IPS-NIHi7 (cell line): ENCODE data around the gene PRSS22.

ENCODE experiments used
- DNase-seq: peaks from one replicate; pipeline ENCODE4 v3.0.0; 2012; ENCODE audit warnings: mixed read lengths; ENCODE audit errors: extremely low spot score

The PRSS22 gene

DNA sequence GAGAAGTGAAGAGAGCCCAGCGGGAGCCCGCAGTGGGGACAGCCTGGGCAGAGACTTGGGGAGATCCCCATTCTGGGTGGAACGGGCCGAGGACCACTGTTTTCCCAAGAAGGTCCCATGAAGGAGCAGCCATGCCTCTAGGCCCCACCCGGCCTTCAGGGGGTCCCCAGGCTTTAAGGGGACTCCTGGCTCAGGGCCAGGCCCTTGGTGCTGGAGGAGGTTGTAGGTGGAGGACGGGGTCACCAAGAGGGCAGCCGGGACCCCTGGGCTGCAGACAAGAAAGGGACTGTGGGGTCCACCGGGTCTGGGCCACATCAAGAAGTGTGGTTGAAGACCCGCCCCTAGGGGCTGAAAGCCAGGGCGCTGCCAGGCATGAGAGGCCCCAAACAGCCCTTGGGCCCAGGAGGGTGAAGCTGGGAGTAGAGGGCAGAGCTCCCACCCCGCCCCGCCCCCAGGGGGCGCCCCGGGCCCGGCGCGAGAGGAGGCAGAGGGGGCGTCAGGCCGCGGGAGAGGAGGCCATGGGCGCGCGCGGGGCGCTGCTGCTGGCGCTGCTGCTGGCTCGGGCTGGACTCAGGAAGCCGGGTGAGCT, 41.1 kb downstream of the PRSS22 start, which contains the start of gene PRSS21:
PRSS21 (plus strand) TSS at position 487 of the 589 bp plus-strand sequence; CDS start at position 519, 32 bp downstream.
- DNase-seq, result peak; percentile 70

DNA sequence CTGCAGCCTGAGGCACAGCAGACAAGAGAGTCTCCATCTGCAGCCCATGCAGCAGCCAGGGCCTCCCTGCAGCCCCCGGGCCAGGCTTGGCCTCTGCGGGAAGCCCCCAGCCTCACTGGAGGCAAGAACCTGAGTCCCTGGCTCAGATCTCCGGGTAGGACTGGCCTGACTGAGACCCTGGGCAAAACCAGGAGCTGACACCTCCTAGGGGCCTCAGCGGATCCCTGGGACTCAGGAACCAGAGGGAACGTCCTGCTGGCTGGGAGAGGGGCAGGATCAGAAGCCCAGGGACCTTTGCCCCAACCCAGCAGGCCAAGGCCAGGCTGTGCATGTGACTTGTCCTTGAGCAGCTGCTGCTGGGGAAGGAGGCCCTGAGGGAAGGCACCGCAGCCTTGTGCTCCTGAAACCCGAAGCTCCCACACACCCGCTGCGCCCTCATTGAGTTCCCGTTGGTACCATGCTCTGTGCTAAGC, 42.6 kb downstream of the PRSS22 start:
- DNase-seq, result no peak

DNA sequence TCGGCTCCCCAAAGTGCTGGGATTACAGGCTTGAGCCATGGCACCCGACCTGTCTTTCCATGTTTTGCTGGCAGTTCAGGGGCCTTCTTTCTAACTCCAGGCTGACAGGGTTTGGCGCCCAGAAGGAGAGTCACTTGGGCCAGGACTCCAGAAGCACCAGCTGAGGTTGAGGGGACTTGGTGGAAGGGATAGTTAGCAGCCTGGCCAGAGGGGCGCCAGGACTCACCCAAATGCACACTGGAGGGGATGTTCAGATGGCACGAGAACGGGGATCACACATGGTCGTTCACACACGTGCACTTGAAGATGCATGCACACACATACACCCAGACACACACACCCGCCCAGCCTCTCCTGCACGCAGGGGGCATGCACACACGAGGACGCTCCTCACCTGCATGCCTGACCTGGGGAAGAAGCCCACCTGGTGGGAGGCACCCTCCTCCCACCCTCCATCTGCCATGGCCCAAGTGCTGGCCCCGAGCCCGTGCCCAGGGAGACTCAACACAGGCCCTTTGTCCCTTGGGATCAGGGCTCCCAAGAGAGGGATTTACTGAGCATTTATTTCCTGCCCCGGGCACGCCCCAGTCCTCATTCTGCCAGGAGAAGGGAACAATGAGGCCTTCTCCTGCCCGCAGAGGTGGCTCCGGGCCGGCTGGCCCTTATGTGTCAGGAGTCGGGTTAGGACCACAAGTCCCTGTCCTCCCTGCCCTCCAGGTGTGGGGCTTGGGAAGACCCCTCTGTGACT, 43.2 kb downstream of the PRSS22 start:
- no peak for DNase-seq

DNA sequence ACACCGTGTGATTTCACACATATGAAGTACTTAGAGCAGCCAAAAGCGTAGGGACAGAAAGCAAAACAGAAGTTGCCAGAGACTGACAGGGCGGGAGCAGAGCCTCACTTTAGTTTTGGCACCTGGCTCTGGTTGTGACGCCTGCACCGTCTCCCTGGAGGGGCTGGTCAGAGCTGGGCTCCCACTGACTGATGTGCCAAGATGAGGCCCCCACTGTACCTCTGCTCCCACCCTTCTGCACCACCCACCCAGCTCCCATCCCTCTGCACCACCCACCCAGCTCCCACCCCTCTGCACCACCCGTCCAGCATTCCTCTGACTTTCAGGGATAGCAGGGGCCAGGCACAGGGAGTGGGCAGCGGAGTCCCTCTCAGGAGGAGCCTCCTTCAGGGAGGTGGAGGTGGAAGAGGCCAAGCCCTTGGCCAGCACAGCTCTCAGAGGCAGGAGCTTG, 44.2 kb downstream of the PRSS22 start:
- no peak for DNase-seq

DNA sequence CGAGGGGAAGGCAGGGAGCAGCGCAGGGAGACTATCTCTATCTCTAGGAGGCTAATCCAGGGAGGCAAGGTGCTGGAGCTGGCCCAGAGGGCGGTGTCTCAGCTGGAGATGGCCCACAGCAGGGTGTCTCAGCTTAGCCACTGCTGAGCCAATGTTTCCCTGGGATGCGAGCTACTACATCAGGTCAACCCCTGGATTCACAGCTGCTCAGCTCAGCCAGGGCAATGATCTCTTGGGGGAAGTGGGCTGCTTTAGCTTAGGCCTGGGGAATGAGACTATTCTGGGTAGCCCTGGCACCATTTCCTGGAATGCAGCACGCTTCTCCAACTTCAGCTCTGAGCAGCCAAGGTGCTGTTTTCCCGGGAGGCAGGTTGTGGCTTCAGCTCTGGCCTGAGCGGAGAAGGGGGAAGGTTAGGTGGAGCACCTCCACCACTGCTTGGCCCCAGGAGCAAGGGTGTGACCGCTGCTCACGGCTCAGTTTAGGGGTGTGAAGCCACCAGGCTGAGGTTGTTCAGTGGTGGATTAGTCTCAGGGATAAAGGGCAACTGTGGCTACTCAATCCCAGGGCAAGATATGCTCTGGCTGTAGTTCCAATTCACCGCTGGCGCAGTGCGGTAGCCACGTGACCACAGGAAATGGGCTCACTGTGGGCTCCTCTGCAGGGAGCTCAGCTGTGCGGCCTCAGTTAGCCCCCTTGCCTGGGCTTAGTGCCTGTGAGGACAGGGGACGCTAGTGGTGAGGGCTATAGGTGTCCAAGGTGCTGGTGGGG, 46.1 kb downstream of the PRSS22 start:
- DNase-seq, result no peak

DNA sequence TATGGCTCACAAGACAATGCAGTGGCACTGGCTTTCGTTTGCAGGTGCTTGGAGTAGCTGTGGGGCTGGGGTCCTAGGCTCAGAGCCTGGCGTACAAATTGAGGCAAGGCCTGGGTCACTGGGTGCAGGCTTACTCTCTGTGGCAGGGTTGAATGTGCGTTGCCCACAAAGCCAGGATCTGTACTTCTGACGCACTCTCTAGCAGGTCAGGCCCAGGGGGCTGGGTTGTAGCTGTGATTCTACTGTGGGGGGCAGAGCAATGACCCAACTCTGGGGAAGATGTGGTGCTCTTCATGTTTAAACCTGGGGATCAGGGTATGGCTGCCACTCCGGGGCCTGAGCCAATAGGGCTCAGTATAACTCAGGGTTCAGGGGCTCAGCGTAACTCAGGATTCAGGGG, 47.3 kb downstream of the PRSS22 start:
- DNase-seq, result no peak

DNA sequence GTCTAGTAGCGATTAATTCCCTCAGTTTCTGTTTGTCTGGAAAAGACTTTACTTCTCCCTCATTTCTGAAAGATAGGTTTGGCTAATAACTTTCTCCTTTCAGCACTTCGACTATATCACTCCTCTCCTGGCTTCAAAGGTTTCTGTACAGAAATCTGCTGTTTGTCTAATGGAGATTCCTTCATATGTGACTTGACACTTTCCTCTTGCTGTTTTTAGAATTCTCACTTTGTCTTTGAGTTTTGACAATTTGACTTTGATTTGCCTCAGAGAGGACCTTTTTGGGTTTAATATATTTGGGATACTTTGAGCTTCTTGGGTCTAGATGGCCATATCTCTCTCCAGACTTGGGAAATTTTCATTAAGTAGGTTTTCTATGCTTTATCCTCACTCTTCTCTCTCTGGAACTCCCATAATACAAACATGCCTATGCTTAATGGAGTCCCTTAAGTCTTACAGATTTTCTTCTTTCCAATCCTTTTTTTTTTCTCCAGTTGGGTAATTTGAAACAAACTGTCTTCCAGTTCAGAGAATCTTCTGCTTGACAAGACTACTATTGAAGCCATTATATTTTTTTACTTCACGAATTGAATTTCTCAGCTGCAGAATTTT, 48.7 kb downstream of the PRSS22 start:
- DNase-seq, result no peak

DNA sequence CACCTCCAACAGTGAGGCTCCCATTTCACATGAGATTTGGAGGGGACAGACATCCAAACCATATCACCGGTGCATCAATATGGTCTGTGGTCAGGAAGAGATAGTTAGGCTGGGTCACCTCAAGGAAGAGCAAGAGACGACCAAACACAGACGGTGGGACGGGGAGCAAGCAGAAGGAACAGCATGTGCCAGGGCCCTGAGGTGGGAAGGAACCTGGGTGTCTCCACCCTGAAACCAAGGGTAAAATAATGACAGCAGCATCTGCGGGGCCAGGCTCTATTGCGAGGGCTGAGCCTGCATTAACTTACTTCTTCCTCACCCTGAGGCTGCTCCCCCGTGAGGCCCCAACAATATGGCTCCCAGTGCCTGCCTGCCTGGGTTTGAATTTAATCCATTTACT, 49.8 kb downstream of the PRSS22 start:
- no peak for DNase-seq

DNA sequence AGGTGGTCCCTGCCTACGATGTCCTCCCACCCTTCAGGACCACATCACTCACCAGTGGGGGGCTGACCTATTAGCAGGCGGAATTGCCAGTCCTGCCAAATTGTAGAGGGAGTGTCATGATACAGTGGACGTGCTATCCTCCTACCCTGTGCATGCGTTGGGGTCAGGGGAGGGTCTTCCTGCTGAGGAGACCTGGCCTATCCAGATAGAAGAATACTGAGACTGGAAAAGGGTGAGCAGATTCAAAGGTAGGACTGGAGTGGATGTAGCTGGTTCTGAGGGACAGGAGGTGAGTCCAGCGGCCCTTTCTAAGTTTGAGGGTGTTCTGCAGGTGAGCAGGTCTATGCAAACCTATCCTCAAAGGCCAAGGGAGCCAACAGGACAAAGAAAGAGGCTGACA, 51.7 kb downstream of the PRSS22 start:
- DNase-seq, result no peak

DNA sequence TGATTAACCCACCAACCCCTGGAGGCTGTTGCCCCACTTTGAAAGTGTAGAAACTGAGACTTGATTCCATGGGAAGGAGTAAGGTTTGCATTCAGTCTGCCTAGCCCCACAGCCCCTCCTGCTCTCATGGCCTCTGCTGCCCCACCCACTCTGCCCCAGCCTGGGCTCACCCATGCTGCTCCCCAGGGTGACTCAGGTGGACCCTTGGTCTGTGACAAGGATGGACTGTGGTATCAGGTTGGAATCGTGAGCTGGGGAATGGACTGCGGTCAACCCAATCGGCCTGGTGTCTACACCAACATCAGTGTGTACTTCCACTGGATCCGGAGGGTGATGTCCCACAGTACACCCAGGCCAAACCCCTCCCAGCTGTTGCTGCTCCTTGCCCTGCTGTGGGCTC, 53.2 kb downstream of the PRSS22 start:
- no peak for DNase-seq

DNA sequence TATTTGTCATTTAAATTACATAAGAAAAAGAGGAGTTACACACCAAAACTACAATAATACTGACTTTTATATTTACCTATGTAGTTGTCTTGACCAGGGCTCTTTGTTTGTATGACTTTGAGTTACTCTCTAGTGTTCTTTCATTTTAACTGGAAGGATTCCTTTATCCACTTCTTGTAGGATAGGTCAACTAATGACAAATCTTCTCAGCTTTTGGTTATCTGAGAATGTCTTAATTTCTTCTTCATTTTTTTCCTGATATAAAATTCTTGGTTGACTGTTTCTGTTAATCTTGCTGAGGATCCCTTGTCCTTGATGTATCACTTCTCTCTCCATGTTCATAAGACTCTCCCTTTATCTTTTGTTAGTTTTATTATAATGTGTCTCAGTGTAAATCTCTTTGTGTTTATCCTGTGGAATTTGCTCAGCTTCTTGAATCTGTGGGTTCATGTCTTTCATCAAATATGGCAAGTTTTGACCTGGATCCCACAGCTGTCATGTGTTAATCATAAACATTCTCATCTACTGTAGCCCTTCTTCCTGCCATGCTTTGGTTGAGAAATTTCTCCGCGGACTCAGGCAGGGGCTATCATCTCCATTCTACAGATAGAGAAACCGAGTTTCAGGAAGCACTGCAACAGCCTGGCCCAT, 54.3 kb downstream of the PRSS22 start:
- DNase-seq, result no peak
